ENCODE data around the gene ST8SIA4. TPM values are rescaled to one million over a fixed set of nuclear protein-coding genes. Genes with fewer than 3 reads are reported as not detected.

Gene ST8SIA4
- total RNA-seq, 6 donors from 2014 or later = 4.6 to 28.1 (median 11.4) TPM

DNA sequence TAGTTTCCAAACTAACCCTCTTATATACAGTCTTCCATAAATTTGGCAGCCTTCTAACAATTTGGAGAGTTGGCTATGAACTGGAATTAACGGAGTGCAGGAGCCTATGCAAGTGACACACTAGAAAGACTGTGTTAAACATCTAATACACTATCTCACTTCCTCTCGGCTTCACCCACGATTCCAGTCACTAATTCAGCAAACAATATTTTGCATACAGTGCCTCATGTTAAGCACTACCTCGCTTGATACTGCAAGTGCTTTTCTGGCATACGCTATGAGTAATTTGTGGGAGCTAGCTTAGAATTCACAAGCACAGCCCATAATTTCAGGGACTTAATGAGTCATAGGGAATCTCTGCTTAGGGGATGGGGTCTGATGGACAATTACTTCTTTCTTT is 102.5 kb downstream of the ST8SIA4 start:
- H3K9me3 ChIP-seq = no peaks in the 10 kb centered on the region
- peaks cover 0 to 4% (median 0%) of the 10 kb centered on the region in 4 donors for H3K4me1 ChIP-seq
- TF ChIP-seq EP300 (IDR thresholded peaks at IDR 0.05) (no peak), POLR2A (IDR thresholded peaks at IDR 0.05) (no peak), POLR2AphosphoS5 (IDR thresholded peaks at IDR 0.05) (no peak)
- TF ChIP-seq, protein P1, sequence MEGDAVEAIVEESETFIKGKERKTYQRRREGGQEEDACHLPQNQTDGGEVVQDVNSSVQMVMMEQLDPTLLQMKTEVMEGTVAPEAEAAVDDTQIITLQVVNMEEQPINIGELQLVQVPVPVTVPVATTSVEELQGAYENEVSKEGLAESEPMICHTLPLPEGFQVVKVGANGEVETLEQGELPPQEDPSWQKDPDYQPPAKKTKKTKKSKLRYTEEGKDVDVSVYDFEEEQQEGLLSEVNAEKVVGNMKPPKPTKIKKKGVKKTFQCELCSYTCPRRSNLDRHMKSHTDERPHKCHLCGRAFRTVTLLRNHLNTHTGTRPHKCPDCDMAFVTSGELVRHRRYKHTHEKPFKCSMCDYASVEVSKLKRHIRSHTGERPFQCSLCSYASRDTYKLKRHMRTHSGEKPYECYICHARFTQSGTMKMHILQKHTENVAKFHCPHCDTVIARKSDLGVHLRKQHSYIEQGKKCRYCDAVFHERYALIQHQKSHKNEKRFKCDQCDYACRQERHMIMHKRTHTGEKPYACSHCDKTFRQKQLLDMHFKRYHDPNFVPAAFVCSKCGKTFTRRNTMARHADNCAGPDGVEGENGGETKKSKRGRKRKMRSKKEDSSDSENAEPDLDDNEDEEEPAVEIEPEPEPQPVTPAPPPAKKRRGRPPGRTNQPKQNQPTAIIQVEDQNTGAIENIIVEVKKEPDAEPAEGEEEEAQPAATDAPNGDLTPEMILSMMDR (IDR thresholded peaks at IDR 0.05) = no peak
- no peak overlapping the region for H3K4me3 ChIP-seq
- H3K27me3 ChIP-seq = no peaks in the 10 kb centered on the region
- no peak overlapping the region for H3K27ac ChIP-seq
- DNase-seq (no peak), ATAC-seq (ENCODE audit: low FRiP score in 2 of 2) (no peak)
- H3K36me3 ChIP-seq = no peaks in the 10 kb centered on the region
- WGBS, 2 donors = 82 to 86% methylated on average over 5 of the region's 5 CpGs

DNA sequence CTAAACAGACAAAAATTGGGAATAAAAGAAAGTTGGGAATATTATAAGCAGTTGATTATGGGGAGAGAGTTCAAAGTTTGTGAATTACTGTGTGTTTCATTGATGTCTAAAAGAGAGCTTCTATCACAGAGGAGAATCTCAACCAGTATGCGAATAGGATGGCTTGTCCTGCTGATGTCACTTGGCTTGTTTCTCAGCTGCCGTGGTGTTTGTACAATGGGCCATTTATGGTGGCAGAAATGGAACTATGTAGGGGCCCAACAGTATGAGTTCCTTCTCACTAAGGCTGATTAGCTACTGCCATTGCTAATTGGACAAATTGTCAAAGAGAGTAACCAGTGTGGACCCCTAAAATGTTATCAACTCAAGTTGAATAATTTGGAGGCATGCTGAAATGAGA is 103.9 kb downstream of the ST8SIA4 start:
- Histone ChIP-seq H3K4me3 (no peak overlapping the region), H3K9me3 (peaks cover 0 to 5% (median 2%) of the 10 kb centered on the region in 4 donors), H3K4me1 (peaks cover 0 to 4% (median 0%) of the 10 kb centered on the region in 4 donors), H3K27me3 (no peaks in the 10 kb centered on the region), H3K36me3 (no peaks in the 10 kb centered on the region), H3K27ac (no peak overlapping the region)
- DNase-seq (no peak), ATAC-seq (ENCODE audit: low FRiP score in 2 of 2) (no peak)
- TF ChIP-seq, protein P1 (IDR thresholded peaks at IDR 0.05) = no peak
- TF ChIP-seq EP300 (IDR thresholded peaks at IDR 0.05) (no peak), POLR2A (IDR thresholded peaks at IDR 0.05) (no peak), POLR2AphosphoS5 (IDR thresholded peaks at IDR 0.05) (no peak)
- 89 to 94% methylated on average over 2 of the region's 2 CpGs for WGBS, 2 donors

DNA sequence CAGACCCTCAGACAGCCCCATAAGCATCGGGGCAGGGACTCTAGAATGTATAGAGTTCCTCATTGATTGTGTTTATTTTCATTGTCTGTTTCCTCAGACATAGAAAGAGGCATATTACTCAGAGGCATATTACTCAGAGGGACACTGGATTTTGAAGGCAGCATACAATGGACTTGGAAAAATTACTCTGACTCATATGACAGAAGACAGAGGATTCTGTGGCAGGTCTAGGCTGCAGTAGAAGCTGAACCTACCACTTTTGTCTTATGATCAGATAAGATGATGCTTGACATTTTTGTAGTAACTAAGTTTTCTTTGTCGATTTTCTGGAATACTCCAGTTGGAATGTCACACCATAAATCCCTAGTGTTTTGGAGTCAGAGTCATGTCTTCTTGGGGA is 105.2 kb downstream of the ST8SIA4 start:
- no peak overlapping the region for H3K4me3 ChIP-seq
- no peak for TF ChIP-seq POLR2A (IDR thresholded peaks at IDR 0.05)
- no peak for TF ChIP-seq POLR2AphosphoS5 (IDR thresholded peaks at IDR 0.05)
- TF ChIP-seq, protein P1 (IDR thresholded peaks at IDR 0.05) = no peak
- no peak for TF ChIP-seq EP300 (IDR thresholded peaks at IDR 0.05)
- H3K36me3 ChIP-seq = no peaks in the 10 kb centered on the region
- DNase-seq (no peak), ATAC-seq (ENCODE audit: low FRiP score in 2 of 2) (no peak)
- WGBS, 2 donors = 74 to 78% methylated on average over 2 of the region's 2 CpGs
- peaks cover 0 to 11% (median 5%) of the 10 kb centered on the region in 4 donors for H3K9me3 ChIP-seq
- H3K27me3 ChIP-seq = no peaks in the 10 kb centered on the region
- no peak overlapping the region for H3K27ac ChIP-seq
- no peaks in the 10 kb centered on the region for H3K4me1 ChIP-seq

DNA sequence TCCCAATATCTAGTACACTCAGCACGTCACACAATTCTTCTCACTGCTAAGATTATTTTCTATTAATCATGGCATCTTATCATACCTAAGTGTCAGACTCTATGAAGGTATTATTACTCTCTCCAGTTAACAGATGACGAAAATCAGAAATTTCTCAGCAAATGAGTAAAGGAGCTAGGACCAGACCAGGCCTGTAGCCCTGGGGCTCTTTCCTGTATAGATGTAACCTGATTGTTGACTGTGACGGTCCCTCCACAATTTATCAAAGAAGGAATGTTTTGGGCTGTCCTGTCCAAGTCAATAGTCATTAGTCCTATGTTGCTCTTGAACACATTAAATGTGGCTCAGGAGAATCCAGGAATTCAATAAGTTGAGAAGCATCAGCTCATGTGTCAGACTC is 106.2 kb downstream of the ST8SIA4 start:
- H3K27ac ChIP-seq = no peak overlapping the region
- WGBS, 2 donors = 93% methylated on average over 3 of the region's 3 CpGs
- DNase-seq (no peak), ATAC-seq (ENCODE audit: low FRiP score in 2 of 2) (no peak)
- no peaks in the 10 kb centered on the region for H3K4me1 ChIP-seq
- H3K9me3 ChIP-seq = peaks cover 0 to 11% (median 5%) of the 10 kb centered on the region in 4 donors
- H3K27me3 ChIP-seq = no peaks in the 10 kb centered on the region
- no peak overlapping the region for H3K4me3 ChIP-seq
- TF ChIP-seq POLR2AphosphoS5 (IDR thresholded peaks at IDR 0.05) (no peak), EP300 (IDR thresholded peaks at IDR 0.05) (no peak), POLR2A (IDR thresholded peaks at IDR 0.05) (no peak)
- TF ChIP-seq, protein P1 (IDR thresholded peaks at IDR 0.05) = no peak
- H3K36me3 ChIP-seq = no peaks in the 10 kb centered on the region

- no peaks in the 10 kb centered on the region for H3K27me3 ChIP-seq
- ATAC-seq (ENCODE audit: low FRiP score in 2 of 2) = no peak
- 85 to 100% methylated on average over 1 to 4 of the region's 4 CpGs for WGBS, 2 donors
- no peak for TF ChIP-seq POLR2AphosphoS5 (IDR thresholded peaks at IDR 0.05)
- no peak for TF ChIP-seq POLR2A (IDR thresholded peaks at IDR 0.05)
- TF ChIP-seq, protein P1 (IDR thresholded peaks at IDR 0.05) = no peak
- TF ChIP-seq EP300 (IDR thresholded peaks at IDR 0.05) = no peak
- H3K4me1 ChIP-seq = peaks cover 0 to 8% (median 0%) of the 10 kb centered on the region in 4 donors
- peaks cover 0 to 11% (median 5%) of the 10 kb centered on the region in 4 donors for H3K9me3 ChIP-seq
- DNase-seq = peak in 1 of 2 donors; percentile 33
- H3K4me3 ChIP-seq = no peak overlapping the region
- no peak overlapping the region for H3K27ac ChIP-seq
- H3K36me3 ChIP-seq = no peaks in the 10 kb centered on the region
These were observed 108.2 kb downstream of the ST8SIA4 start for GRCh38 chr5:100794844-100795243.

All from upper lobe of left lung (tissue), 6 donors.